ENCODE measurements around the gene DGKI.

Gene DGKI

GRCh38 chr7:137789215-137789882, 57.4 kb downstream of the DGKI start:
- DNase-seq (ENCODE audit: low read depth in 2 of 2), result no peak

GRCh38 chr7:137787301-137787976, 59.3 kb downstream of the DGKI start:
- DNase-seq (ENCODE audit: low read depth in 2 of 2), result no peak

DNA sequence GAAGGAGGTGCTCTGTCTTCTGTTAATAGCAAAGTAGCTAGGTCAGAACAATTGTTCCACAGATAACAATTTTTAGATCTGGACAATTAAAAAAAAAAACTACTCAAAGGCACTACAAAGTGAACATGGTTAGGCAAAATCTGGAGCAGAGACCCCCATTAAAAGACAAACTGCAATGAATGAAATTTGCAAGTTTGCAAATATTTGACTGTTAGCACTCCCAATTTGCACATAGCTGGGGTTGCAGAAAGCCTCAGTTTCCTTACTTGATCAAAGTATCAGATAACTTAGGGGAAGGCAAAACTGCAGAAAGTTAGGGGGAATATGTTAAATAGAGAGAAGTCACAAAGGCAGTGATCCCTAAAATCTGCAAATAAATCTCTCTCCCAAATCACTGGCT, 68.3 kb downstream of the DGKI start:
- DNase-seq (ENCODE audit: low read depth in 2 of 2), result no peak

GRCh38 chr7:137774793-137775201, 72.0 kb downstream of the DGKI start:
- DNase-seq (ENCODE audit: low read depth in 2 of 2), result no peak

GRCh38 chr7:137772748-137773147, 74.0 kb downstream of the DGKI start:
- no peak for DNase-seq (ENCODE audit: low read depth in 2 of 2)

- DNase-seq (ENCODE audit: low read depth in 2 of 2), result no peak
Observed at GRCh38 chr7:137772316-137772715, 74.5 kb downstream of the DGKI start.

DNA sequence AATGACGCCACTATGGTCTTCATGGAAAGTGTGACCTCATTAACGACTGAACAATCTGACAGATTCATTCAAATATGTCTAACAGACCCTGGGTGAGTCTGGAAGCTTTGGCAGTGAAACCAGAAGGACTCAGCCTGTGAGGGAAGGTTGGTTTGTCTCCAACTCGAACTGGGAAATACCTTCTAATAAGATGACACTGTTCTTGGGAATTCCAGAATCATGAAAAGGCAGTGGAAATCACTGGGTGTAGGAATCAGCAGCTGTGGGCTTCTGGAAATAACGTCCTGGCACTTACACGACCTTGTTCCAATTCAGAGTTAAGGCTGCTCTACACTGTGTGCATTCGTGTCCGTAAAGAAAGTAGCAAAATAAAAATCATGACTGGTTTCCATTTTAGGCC, 75.1 kb downstream of the DGKI start:
- DNase-seq (ENCODE audit: low read depth in 2 of 2), result no peak

GRCh38 chr7:137771273-137771672, 75.5 kb downstream of the DGKI start:
- no peak for DNase-seq (ENCODE audit: low read depth in 2 of 2)

DNA sequence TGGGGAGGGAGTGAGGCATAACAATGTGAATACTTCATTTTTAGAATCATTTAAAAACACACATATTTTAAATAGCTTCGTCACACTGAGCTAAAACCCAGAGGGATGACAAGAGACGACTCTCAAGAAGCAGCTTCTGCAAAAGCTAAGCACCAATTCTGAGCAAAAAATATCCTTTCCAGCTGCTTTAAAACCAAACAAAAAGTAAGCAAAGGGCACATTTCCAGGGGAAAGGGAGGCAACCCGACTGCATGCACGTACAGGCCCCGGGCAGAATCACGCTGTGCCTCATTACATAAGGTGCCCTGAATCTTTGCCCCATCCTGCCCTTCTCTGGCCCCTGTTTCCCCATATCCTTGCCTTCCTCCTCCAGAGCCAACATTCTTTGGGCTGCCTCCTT, 78.4 kb downstream of the DGKI start:
- DNase-seq (ENCODE audit: low read depth in 2 of 2), result no peak

GRCh38 chr7:137762334-137762733, 84.4 kb downstream of the DGKI start:
- DNase-seq (ENCODE audit: low read depth in 2 of 2), result no peak

DNA sequence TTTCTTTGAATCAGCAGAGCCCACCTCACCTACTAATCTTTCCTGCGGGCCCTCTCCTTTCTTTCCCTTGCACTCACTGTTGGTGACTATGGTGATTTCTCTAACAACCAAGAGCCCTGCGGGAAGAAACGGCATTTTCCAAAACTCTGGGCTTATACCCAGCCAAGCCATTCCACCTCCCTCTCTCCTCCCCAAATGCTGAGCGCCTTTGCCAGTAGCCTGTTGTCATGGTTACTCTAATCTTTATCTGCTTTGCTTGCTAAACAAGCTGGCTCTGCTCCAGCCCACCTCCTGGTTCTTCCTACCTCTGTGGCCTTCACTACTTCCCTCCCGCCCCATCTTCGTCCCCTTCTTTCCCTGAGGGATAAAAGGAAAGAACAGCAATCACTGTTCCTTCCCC, 86.7 kb downstream of the DGKI start:
- DNase-seq (ENCODE audit: low read depth in 2 of 2), result no peak

- no peak for DNase-seq (ENCODE audit: low read depth in 2 of 2)
Observed at GRCh38 chr7:137757146-137757925, 89.4 kb downstream of the DGKI start.

GRCh38 chr7:137755846-137756651, 90.7 kb downstream of the DGKI start:
- DNase-seq (ENCODE audit: low read depth in 2 of 2), result no peak

DNA sequence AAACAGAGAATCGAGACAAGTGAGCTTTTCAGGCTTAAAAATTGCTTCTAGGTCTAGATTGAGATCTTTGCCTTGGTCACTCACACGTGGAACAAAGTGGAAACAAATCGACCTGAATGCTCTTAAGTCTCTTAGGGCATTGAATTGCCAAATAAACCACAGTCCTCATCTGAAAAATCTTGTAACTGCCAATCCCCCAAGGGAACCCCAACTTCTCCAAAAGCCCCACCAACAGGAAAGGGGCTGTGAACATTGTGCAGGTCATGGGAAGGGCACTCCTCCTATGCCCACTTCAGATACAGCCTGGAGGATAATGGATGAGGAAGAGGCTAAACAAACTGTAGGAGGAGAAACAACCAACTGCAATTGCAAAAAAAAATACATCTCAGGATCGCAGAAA, 91.3 kb downstream of the DGKI start:
- no peak for DNase-seq (ENCODE audit: low read depth in 2 of 2)

DNA sequence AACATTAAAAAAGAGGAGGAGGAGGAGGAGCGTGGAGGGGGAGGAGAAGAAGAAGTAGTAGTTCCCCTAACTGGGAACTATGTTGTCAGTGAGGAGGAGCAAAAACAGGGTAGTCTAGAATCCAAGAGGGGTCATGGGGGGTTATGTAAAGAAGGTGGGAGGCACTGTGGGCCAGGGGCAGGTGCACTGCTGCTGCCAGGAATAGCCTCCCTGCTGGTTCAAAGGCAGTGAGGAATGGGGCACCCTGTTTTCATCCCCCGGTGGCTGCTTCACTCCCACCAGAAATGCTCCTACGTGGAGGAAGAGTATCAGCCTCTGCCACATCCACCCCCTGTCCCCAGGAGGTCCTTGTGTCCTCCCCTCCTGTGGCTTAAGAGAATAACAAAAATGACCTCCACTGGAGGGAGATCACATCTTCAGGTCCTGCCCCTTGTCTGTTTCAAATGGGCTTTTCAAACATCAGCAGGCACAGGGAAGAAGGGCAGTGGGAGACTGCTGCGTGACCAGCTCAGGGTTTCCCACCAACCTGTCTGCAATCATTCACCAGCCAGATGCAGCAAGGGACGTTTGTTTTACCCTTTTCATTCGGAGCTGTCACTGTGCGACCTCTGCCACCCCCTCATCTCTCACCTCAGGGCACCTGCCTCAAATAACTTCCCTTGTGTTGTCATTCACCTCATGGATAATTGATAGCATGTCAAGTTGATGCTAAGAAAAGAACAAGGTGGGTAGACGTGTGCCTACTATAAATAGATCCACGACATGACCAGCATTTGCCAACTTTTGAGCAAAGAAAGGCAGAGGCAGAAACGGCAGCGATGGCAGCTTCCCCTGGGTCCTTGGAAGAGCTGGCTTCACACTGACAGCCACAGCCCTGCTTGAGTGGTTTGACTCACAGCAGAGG, 92.6 kb downstream of the DGKI start:
- DNase-seq (ENCODE audit: low read depth in 2 of 2), result no peak

GRCh38 chr7:137753575-137753947, 93.2 kb downstream of the DGKI start:
- no peak for DNase-seq (ENCODE audit: low read depth in 2 of 2)

GRCh38 chr7:137753067-137753466, 93.7 kb downstream of the DGKI start:
- DNase-seq (ENCODE audit: low read depth in 2 of 2), result no peak

GRCh38 chr7:137751361-137752009, 95.3 kb downstream of the DGKI start:
- DNase-seq (ENCODE audit: low read depth in 2 of 2), result no peak

DNA sequence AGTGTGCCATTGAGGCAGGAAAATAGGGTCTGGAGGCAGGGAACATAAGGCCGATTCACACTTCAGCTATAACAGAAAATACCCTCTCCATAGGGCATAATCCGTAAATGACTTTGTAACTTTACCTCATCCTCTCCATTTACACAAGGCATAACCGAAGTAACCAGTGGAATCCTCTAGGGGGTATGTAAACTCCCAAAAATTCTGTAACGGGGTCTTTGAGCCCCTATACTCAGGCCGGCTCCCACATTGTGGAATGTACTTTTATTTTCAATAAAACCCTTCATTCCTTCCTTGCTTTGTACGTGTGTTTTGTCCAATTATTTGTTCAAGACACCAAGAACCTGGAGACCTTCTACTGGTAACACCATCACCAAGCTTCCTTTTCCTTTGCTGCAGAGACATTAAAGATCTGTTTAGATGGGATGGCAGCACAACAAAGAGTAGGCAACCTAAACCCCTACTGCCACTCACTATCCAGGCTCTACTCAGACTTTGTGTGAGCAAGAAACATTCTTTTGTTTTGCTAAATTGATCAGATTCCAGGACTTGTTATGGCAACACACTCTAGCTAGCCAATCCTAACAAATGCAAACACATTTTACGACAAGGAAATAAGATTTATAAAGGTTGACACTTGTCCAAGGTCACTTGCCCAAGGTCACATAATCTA, 99.3 kb downstream of the DGKI start:
- no peak for DNase-seq (ENCODE audit: low read depth in 2 of 2)

DNA sequence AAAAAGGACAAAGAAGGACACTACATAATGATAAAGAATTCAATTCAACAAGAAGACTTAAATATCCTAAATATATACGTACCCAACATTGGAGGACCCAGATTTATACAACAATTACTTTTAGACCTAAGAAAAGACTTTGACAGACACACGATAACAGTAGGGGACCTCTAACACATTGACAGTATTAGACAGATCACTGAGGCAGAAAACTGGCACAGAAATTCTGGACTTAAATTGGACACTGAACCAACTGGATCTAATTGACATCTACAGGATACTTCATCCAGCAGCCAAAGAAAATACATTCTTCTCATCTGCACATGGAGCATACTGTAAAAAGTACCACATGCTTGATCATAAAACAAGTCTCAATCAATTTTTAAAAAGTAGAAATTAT, 103.8 kb downstream of the DGKI start:
- DNase-seq (ENCODE audit: low read depth in 2 of 2), result no peak
